Activated naive CD4-positive, alpha-beta T cell treated with anti-CD3 and anti-CD28 coated beads, Interleukin-2, amount 10 ng/mL, durations not matched to agents 5 hours and 36 hours (primary cell): ENCODE data around the gene SNAI1. TPM values are rescaled to one million over a fixed set of nuclear protein-coding genes. Genes with fewer than 3 reads are reported as not detected.

Experiments
- total RNA-seq, 2 experiments: library from RNA; stranded (reverse); gene quantifications; one replicate each; pipeline ENCODE4 v1.2.3, GENCODE V29; 2021

SNAI1 gene
- under 1 TPM in 1 of 2 experiments, not detected in 1; 0.22 TPM for total RNA-seq

GRCh38 chr20:49982346-49983122 is at the start of gene SNAI1:
SNAI1 (plus strand) TSS chr20:49982980; CDS start chr20:49983060, 80 bp downstream.

GRCh38 chr20:49936153-49937026 is 46.4 kb upstream of the SNAI1 start, which contains the start of gene RNF114:
RNF114 (plus strand) TSS chr20:49936397; CDS start chr20:49936413, 16 bp downstream.

Other genes with a start within 250 kb of the SNAI1 start
- 10 to 100 TPM; 21.1 to 26.2 TPM for gene SLC9A8, start 170.2 kb upstream of the SNAI1 start, total RNA-seq
- gene SPATA2, start 67.5 kb upstream of the SNAI1 start, total RNA-seq = 1 to 10 TPM; 6.5 to 7.0 TPM
- 10 to 100 TPM; 64.1 to 66.3 TPM for gene RNF114, start 46.6 kb upstream of the SNAI1 start, total RNA-seq
- 100 to 1,000 TPM; 145 to 159 TPM for gene UBE2V1, start 130.2 kb downstream of the SNAI1 start, total RNA-seq
- 10 to 100 TPM; 25.2 to 29.9 TPM for gene PEDS1, start 170.7 kb downstream of the SNAI1 start, total RNA-seq
- 10 to 100 TPM; 23.2 to 23.6 TPM for gene CEBPB, start 207.8 kb downstream of the SNAI1 start, total RNA-seq